HG03139 (cell line): ENCODE data around the gene RNF43.

ENCODE experiments used
- ATAC-seq: cut with Tn5 transposase; IDR thresholded peaks from one replicate; pipeline ENCODE4 v1.9.1; 2021; ENCODE audit not compliant: unreplicated experiment

The RNF43 gene

DNA sequence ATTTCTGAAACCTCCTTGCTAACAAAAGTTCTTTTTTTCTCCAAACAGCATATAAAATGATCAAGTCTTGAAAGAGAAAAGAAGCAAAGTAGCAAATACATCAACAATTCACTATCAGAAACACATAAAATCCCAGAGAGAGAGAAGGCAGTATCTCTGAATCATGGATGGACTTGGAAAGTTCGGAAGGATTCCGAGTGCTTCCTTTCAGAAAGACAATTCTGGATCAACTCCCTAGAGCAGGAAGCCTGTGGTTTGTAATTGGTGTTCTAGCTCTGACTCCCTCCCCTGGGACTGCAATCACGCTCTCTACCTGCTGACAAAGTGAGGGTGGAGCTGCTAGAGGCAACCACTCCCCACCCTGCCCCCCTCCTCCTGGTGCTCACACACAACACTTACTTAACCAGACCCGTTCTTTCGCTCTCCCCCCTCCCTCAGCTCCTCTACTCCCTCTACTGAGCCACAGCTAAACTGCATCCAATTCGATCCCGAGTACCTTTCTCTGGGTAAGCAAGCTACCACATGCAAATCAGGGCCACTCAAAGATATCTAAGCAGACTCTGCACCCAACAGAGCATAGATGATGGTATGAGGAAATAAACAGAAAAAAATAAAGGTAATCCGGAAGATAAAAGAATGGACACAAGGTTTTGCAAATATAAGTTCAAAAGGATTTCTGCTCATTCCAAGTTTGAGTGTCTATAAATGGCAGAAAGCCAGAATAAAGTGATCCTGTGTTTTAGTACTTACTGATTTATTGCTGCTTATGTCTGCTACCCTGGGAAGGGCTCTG lies at the start of gene RNF43:
RNF43 (minus strand) TSS at position 235 of the 793 bp plus-strand sequence. CDS start 1,957 bp downstream, outside the sequence.
- peak; percentile 95 for ATAC-seq

DNA sequence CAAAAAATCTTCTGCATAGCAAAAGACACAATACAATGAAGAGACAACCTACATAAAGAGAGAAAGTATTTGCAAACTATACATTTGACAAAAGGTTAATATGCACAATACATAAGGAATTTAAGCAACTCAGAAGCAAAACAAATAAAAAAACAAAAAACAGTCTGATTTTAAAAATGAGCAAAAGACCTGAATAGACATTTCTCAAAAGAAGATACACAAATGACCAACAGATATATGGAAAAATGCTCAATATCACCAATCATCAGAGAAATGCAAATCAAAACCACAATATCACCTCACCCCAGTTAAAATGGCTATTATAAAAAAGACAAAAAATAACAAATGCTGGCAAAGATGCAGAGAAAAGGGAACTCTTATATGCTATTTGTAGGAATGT lies 38.2 kb upstream of the RNF43 start:
- no peak for ATAC-seq

GRCh38 chr17:58452738-58453137 lies 35.4 kb upstream of the RNF43 start:
- no peak for ATAC-seq

DNA sequence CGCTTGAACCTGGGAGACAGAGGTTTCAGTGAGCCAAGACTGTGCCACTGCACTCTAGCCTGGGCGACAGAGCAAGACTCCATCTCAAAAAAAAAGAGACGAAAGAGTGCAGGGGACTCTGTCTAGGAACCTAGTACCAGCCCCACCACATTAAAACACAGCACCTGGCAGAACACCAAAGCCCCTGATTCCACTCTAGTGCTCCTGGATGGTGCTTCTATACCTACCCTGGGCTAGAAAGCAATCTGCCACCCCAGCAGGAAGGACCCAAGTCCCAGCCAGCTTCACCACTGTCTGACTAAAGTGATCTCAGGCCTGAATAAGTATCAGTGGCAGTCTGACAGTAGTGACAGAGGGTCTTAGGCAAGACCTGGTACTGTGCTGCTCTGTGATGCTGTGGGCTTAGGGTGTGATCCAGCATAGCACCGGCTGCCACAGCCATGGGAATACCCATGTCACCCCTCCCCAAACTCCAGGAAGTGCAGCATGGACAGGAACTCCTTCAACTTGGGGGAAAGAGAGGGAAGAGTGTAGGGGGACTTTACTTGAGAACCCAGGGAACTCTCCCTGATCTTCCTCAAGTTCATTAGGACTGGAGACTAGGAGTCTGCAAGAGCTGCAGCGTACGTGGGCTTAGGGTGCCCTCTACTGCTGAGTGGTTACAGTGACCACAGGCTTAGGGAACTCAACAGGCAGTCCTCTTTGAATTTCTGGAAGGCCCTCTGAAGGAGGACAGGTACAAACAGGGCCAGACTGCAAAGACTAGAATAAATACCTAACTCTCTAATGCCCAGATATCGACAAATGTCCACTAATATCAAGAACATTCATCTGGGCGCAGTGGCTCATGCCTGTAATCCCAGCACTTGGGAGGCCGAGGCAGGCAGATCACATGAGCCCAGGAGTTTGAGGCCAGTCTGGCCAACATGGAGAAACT lies 30.0 kb upstream of the RNF43 start:
- no peak for ATAC-seq

DNA sequence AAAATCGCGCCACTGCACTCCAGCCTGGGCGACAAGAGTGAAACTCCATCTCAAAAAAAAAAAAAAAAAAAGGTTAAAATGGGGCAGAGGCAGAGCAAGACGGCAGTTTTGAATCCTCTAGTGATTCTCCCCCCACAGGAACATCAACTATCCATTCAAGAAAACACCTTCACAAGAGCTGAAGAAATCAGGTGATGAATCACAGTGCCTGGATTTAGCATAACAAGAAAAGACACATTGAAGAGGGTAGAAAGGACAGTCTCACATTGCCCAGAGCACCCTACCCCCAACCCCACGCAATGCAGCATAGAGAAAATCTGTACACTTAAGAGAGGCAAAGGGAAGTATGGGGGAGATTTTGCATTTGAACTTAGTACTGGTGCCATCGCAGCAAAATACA lies 28.8 kb upstream of the RNF43 start:
- no peak for ATAC-seq

GRCh38 chr17:58436805-58437239 lies 19.5 kb upstream of the RNF43 start:
- ATAC-seq: no peak

- ATAC-seq: no peak
Measured at GRCh38 chr17:58436245-58436644, 18.9 kb upstream of the RNF43 start.

DNA sequence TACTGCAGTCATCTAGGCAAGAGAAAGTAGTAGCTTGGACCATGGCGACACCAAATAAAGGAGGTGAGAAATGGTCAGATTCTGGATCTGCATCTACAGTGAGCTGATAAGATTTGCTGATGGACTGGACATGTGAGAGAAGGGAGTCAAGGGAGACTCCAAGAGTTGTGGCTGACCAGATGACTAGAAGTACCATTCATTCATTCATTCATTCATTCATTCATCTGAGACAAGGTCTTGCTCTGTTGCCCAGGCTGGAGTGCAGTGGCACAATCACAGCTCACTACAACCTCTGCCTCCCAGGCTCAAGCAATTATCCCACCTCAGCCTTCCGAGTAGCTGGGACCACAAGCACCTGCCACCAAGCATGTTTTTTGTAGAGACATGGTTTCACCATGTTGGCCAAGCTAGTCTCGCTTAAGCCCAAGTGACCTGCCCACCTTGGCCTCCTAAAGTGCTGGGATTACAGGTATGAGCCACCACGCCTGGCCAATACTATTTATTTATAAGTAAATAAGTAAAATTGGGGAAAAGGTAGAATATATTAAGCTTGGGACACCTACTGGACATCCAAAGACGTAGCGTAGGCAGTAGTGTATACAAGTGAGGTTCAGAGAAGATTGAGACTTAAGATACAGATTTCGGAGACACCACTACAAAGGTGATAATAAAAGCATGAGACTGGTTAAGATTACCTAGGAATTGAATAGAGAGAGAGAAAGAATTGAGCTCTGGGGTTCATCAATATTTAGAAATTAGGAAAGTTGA lies 15.7 kb upstream of the RNF43 start:
- no peak for ATAC-seq

GRCh38 chr17:58427807-58428206 lies 10.5 kb upstream of the RNF43 start:
- no peak for ATAC-seq

- no peak for ATAC-seq
Measured at GRCh38 chr17:58421711-58422110, 4.4 kb upstream of the RNF43 start.

DNA sequence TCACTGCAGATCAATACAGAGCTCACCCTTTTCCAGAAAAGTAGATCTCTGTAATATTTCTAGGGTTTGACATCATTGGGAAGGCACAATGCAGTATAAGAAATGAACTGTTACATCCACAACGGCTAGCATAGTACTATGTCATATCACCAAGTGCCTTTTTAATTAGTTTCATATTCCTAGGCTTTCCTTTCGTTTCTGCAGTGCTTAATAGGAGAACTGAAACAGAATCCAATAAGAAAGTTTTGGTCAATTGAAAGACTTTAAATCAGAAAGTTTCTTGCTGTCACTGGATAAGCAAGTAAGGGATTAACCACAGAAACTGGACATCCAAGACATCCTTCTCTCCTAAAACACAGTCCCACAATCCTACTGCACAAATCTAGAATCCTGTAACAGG lies 3.5 kb upstream of the RNF43 start:
- no peak for ATAC-seq

DNA sequence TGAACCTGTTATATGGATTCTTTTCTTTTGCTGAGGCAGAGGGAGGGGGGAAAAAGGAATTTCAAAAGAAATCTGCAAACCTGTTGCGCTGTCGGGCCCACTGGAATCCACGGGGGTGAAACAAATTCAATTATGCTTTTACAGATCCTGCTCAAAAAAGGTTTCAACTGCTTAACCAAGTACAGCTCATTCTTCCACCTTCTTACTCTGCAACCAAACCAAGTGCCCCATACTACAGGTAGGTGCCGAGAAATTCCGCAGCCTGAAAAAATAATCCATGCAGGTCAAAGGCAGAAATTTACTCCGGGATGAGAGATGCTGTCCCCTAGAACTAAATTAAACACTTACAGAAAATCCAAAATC lies 416 bp downstream of the RNF43 start:
- no peak for ATAC-seq

- ATAC-seq: no peak
Measured at GRCh38 chr17:58416396-58416795, 938 bp downstream of the RNF43 start.

DNA sequence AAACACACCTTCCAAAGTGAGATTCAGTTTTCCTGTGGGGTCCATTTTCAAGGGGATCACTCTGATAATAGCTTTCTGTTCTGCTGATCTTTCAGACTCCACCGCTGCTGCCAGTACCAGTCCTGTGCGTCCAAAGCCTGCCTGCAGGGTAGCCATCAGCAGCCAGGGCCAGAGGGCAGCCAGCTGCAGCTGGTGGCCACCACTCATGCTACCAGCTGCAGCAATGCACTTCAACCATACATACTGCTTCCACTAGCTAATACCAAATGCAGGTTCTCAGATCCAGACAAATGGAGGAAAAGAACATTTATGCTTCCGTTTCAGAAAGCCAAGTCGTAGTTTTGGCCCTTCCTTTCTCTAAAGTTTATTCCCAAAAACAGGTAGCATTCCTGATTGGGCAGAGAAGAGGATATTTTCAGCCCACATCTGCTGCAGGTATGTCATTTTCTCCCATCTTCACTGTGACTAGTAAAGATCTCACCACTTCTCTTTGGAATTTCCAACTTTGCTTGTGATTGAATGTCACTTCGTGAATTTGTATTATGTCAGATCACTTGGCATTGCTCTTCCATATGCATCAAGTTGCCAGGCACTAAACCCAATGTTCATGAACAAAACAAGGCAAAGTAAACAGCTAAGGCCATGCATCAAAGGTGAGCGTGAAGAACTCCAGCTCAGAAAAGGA lies 1.8 kb downstream of the RNF43 start:
- ATAC-seq: no peak

- no peak for ATAC-seq
Measured at GRCh38 chr17:58414596-58414997, 2.7 kb downstream of the RNF43 start.

DNA sequence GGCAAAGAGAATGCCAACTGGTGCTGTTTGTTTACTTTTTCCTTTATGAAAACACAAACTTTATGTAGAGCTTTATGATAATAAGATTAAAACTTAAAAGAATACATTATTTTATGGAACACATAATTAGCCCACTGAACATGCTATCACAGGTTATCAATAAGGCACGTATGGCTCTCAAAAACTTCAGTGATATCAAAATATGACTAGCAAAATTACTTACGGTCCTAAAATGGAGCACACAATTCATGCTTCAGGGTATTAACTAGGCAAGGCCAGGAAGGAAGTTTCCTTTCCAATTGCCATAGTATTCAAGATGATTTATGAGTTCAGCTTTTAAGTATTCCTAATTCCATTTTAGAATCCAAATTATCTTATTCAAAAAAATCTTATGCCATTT lies 3.6 kb downstream of the RNF43 start:
- no peak for ATAC-seq

DNA sequence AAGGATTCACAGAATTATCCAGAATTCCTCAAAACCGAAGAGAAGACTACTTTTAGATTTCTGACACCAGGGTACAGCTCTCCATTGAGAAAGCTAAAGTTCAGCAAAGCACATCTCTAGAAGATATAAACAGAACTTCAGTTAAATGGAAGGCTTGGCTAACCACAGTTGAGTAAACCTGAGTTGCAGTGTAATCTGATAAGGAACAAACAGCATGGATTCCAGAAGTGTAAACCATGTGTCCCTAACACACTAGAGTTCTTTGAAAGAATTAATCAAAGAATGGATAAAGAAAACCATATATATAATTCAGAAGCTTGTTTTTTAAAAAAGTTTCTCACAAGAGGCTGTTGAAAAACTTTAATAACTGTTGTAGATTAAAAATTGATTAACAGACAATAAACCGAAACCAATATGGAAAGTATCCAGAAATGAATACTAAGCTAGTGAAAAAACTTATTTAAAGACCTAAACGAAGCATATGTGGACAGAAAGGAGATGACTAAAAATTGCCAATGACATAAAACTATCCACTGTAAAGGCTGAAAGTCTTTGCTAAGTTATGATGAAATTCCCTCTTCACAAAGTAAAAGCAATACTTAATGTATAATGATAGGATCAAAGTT lies 4.3 kb downstream of the RNF43 start:
- no peak for ATAC-seq

GRCh38 chr17:58412064-58412703 lies 5.2 kb downstream of the RNF43 start:
- ATAC-seq: no peak

DNA sequence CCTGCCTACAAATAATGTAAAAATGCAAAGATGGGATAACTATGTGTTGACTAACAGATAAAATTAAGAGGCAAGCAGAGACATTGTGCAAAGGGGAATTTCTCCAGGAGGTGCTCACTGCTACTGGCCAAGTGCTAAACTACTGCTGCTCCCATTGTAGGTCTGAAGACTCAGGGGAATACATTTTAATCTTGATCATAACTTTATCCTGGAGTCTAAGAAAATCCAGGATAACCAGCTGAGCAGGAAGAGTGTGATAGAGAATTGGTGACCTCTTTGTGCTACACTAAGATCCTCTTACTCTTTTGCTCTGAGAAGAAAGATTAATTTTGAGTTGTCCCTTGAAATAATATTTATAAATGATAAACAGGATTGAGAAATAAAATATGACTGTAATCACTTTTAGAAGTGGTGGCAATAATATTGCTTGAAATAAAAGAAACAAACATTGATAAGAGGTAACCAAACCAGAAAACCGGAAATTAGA lies 5.9 kb downstream of the RNF43 start:
- ATAC-seq: no peak
